GM12873 (cell line): ENCODE results near the gene NUP210.

Experiments
- CTCF ChIP-seq: IDR thresholded peaks from 2 replicates; pipeline ENCODE4 v1.5.1; 2012; ENCODE audit warnings: low read depth, mild to moderate bottlenecking, moderate library complexity, low read length, control low read depth; ENCODE audit not compliant: insufficient read depth; ENCODE audit errors: missing control alignments

Gene NUP210

GRCh38 chr3:13273604-13274105 is 146.5 kb downstream of the NUP210 start:
- no peak for TF ChIP-seq CTCF

- no peak for TF ChIP-seq CTCF
Observed at GRCh38 chr3:13272831-13273603, 147.1 kb downstream of the NUP210 start.

GRCh38 chr3:13269711-13270378 is 150.3 kb downstream of the NUP210 start:
- TF ChIP-seq CTCF = no peak

- TF ChIP-seq CTCF = no peak
Observed at GRCh38 chr3:13268961-13269441, 151.1 kb downstream of the NUP210 start.

GRCh38 chr3:13268120-13268519 is 152.0 kb downstream of the NUP210 start:
- no peak for TF ChIP-seq CTCF

- no peak for TF ChIP-seq CTCF
Observed at GRCh38 chr3:13266651-13267362, 153.3 kb downstream of the NUP210 start.
